Stimulated activated CD4-positive, alpha-beta T cell treated with anti-CD3 and anti-CD28 coated beads, Interleukin-15, amount 100 ng/mL, for 1 hour (primary cell): Measurements from ENCODE around the gene FKTN.

ENCODE experiments used
- DNase-seq, 2 donors: peaks; one replicate each; pipeline ENCODE4 v3.0.0-alpha.2; 2020; ENCODE audit warnings: low read depth in 1 of 2, low spot score in 1 of 2

Gene FKTN

DNA sequence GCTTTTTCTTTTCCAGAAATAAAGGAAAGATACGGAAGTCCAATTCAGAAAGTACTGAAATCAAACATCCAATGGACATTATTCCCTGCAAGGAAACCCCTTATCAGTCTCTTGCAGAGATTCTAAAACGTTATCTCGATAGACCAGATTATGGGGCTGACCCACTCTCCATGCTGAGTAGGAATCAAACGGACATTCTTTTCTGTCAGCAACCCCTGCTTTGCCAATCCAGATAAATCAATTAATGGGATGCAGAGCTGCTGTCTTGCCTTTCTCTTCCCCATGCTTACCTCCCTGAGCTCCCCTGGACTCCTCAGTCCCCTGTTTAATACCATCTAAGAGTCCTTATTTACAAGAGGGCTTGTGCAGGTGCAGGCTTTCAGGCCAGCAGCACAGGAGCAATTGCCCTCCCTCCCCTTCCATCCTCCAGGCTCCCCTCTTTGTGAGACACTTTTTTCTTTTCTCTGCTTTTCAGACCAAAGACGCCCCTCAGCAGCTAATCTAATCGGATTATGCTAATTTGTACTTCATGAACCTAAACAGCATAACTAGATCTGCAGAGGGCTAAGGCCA is 118.5 kb downstream of the FKTN start:
- no peak for DNase-seq

DNA sequence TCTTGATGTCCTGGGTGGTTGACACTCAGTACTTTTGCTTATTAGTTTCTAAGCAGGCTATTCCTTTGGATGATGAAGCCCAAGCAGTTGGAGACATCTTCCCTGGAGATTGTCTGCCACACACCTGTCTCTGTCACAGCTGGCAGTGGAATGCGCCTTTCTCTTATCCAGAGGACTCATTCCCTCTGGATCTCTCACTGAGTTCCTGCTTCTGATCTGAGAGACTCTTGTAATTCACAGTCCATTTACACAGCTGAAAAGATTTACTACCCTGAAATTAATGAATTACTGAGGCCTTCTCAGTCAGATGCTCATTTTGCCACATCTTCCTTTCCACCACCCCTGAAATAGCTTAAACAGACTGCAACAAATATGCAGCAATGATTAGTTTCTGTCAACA is 120.2 kb downstream of the FKTN start:
- DNase-seq = no peak

DNA sequence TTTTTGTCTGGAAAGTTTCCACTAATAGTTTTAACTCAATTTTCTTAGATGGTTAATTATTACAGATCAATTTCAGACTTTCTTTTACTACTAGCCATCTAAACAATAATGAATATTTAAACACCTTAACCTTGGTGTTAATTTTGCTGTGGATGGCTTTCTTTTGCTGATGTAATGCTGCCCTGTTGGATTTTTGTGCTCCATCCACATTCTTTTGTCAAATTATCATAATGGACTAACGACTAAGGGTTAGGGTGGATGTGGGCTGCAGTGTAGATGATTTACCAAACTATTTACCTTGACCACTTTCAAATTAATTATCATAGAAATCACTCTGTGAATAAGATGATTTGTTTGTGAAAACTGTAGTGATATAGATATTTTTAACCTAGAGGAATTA is 120.8 kb downstream of the FKTN start:
- no peak for DNase-seq

DNA sequence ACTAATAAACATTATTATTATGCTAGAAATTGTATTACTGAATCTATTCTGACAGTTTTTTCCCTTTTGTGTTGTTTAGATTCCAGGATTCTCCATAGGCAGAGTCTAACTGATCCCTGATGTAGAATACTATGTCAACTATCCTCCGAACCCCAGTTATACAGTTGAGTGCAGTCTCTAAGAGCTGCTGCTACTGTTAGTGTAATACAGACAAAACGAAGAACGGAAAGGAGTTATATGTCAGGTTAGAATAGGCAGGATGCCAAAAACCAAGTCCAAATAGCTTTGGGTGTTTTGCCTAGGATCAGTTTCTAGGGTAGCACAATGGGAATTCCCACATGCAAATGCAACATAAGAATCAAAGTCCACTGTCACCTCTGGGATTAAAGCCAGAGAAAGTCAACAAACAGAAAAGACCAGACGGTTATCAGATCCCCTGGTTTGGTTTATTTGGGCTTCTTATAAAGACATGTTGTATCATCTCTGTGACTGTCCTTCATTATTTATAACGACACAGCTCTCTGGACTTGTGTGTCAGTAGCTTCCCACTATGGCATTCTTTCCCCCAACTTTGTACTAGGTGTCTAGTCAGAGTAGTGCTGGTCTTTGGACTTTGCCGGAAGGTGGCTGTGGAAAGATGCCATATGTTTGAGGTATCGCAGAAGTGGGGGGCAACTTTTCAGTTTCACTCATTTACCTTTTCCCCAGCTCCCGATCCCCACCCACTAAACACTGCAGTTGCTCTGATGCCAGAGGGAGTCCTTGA is 121.5 kb downstream of the FKTN start:
- no peak for DNase-seq

DNA sequence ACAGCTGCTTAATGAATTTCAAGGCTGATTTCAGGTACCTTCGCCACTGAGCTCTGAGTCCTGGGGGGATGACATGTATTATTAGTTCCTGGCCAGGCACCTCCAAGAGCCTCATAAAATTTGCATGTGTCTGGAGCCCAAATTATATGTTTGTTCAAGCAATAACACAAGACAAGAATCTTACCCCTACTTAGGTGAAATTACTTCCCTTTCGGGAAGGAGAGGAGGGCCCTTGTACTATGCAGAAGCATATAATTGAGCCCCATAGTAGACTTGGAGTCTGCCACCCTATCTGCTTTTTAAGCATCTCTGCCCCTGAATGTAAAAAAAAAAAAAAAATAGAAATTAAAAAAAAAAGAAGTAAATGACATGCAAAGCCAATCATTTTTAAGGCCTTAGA is 123.4 kb downstream of the FKTN start:
- DNase-seq = no peak

DNA sequence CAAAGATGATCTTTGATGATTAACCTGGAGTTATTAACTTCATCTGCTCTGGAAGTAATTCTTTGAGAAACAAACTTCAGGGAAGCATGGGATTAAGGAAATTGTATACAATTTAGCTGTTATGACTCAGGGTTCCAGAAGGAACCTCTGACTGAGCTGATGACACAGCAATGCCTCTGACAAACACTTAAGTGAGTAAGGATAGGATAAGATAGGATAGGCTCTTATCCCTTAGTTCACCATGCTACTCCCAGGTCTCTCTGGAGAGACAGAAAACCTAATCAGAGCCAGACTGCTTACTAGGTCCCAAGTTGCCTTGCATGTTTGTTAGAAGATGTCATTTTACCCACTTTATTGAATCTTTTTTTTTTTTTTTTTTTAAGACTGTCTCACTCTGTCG is 123.8 kb downstream of the FKTN start:
- no peak for DNase-seq

DNA sequence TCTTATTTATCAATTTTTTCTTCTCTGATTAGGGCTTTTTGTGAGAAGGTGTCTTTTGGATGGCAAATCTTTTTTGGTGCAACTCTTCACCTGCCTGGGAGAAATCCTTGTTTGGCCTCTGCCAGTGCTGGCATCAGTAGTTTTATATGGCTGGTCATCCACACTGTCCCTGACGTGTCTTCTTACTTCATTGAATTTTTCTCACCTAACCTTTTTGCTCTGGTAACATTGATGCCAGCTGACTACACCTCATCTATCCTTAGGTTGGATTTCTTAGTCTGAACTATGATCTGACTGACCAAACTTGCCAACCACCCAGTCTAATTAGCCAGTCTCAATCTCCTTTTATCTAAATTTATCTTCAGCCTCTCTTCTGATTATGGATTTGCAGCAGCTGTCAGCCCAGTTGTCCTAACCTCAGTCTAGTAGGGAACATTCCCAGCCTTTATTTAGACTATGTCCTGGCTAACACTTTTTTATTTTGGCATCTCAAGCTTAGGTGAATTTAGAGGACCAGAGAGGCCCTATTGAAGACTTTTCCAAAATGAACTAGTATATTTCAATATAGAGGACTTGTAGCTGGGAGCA is 125.9 kb downstream of the FKTN start:
- DNase-seq = no peak

DNA sequence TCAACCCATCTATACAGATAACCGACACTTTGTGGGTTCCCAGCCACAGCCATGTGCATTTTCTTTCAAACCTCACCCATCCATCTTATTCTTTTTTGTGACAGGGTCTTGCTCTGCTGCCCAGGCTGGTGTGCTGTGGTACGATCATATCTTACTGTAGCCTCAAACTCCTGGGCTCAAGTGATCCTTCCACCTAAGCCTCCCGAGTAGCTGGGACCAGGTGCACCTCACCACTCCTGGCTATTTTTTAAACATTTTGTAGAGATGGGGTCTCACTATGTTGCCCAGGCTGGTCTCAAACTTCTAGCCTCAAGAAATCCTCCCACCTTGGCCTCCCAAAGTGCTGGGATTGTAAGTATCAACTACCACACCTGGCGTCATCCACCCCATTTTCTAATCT is 129.0 kb downstream of the FKTN start:
- no peak for DNase-seq
